ENCODE data around the gene ABCB8. TPM values are rescaled to one million over a fixed set of nuclear protein-coding genes. Genes with fewer than 3 reads are reported as not detected.

The ABCB8 gene
- total and polyA plus RNA-seq, 2 of the 8 experiments (the other 6 are each of a cell fraction or from before 2014, with no cell fraction given), result 17.7 to 27.0 TPM

GRCh38 chr7:151017953-151018420, 10.3 kb upstream of the ABCB8 start (continued):
- TF ChIP-seq JUN (IDR thresholded peaks at IDR 0.05; ENCODE audit: low read depth, low read length), result no peak
- no peak for TF ChIP-seq HDAC6 (IDR thresholded peaks at IDR 0.05; ENCODE audit: low read depth, low read length)
- no peak for TF ChIP-seq CEBPB (IDR thresholded peaks at IDR 0.05; ENCODE audit: low read depth, low read length)
- TF ChIP-seq POU5F1 (IDR thresholded peaks at IDR 0.05; ENCODE audit: low read depth, low read length), result no peak
- no peak for TF ChIP-seq MAFK (IDR thresholded peaks at IDR 0.05; ENCODE audit: low read depth, low read length)
- TF ChIP-seq KDM5A (IDR thresholded peaks at IDR 0.05; ENCODE audit: low read length), result no peak
- no peak for TF ChIP-seq E2F6 (IDR thresholded peaks at IDR 0.05)
- no peak for TF ChIP-seq SIRT6 (IDR thresholded peaks at IDR 0.05; ENCODE audit: low read length)
- TF ChIP-seq EP300 (IDR thresholded peaks at IDR 0.05; ENCODE audit: borderline replicate concordance in 1 of 2, low read depth in 2 of 2, low read length in 2 of 2), result peak in 1 of 2 experiments; percentile 40; a peak in 1 of 3 replicates
- TF ChIP-seq PHF8 (conservative IDR thresholded peaks at IDR 0.05; ENCODE audit: low read depth, low read length), result no peak
- no peak for TF ChIP-seq CHD7 (IDR thresholded peaks at IDR 0.05; ENCODE audit: insufficient replicate concordance, low read length)
